ENCODE measurements around the gene B4GALNT3.
A peak's percentile ranks its signal among the peaks of the same experiment; 100 is the strongest.

B4GALNT3 gene

GRCh38 chr12:468671-469389, 9.1 kb downstream of the B4GALNT3 start:
- DNase-seq: no peak

- DNase-seq: peak; percentile 86
These were observed 10.4 kb downstream of the B4GALNT3 start for GRCh38 chr12:470133-470532.

- no peak for DNase-seq
These were observed 13.5 kb downstream of the B4GALNT3 start for GRCh38 chr12:473198-473597.

GRCh38 chr12:473863-474577, 14.3 kb downstream of the B4GALNT3 start:
- DNase-seq: no peak

GRCh38 chr12:475286-475685, 15.5 kb downstream of the B4GALNT3 start:
- DNase-seq: no peak

- no peak for DNase-seq
These were observed 19.4 kb downstream of the B4GALNT3 start for GRCh38 chr12:479161-479560.

GRCh38 chr12:480831-481816, 21.4 kb downstream of the B4GALNT3 start:
- no peak for DNase-seq

- DNase-seq: no peak
These were observed 22.3 kb downstream of the B4GALNT3 start for GRCh38 chr12:482061-482460.

- no peak for DNase-seq
These were observed 24.4 kb downstream of the B4GALNT3 start for GRCh38 chr12:484096-484495.

GRCh38 chr12:490260-490659, 30.5 kb downstream of the B4GALNT3 start:
- no peak for DNase-seq

GRCh38 chr12:495466-495865, 35.7 kb downstream of the B4GALNT3 start:
- DNase-seq: no peak

GRCh38 chr12:496736-497135, 37.0 kb downstream of the B4GALNT3 start:
- no peak for DNase-seq

GRCh38 chr12:497501-498160, 37.9 kb downstream of the B4GALNT3 start:
- no peak for DNase-seq

- DNase-seq: no peak
These were observed 40.2 kb downstream of the B4GALNT3 start for GRCh38 chr12:499837-500458.

GRCh38 chr12:501722-502447, 42.1 kb downstream of the B4GALNT3 start:
- peak; percentile 52 for DNase-seq

GRCh38 chr12:503111-503761, 43.5 kb downstream of the B4GALNT3 start:
- peak; percentile 23 for DNase-seq

GRCh38 chr12:505221-505620, 45.5 kb downstream of the B4GALNT3 start:
- DNase-seq: no peak

- DNase-seq: no peak
These were observed 47.7 kb downstream of the B4GALNT3 start for GRCh38 chr12:507391-507796.

GRCh38 chr12:508145-508544, 48.4 kb downstream of the B4GALNT3 start:
- no peak for DNase-seq

- no peak for DNase-seq
These were observed 49.1 kb downstream of the B4GALNT3 start for GRCh38 chr12:508795-509194.

- DNase-seq: no peak
These were observed 49.8 kb downstream of the B4GALNT3 start for GRCh38 chr12:509500-509899.

Data from NCI-H82 (cell line).